ENCODE results near the gene MIB2.

GRCh38 chr1:1594602-1595260, 20.6 kb upstream of the MIB2 start:
- TF ChIP-seq EP300 (IDR thresholded peaks at IDR 0.05) (no peak), CTCF (IDR thresholded peaks at IDR 0.05) (no peak), POLR2AphosphoS5 (IDR thresholded peaks at IDR 0.05) (no peak)
